ENCODE results near the gene ADORA2A. TPM values are rescaled to one million over a fixed set of nuclear protein-coding genes. Genes with fewer than 3 reads are reported as not detected.

The ADORA2A gene
- total and polyA plus RNA-seq, 2 experiments from 2014 or later: 0.54 to 0.64 TPM

GRCh38 chr22:24393012-24393559, 34.3 kb upstream of the ADORA2A start:
- DNase-seq: no peak
- Histone ChIP-seq H3F3A (ENCODE audit: insufficient read depth) (peaks cover 43% of the 10 kb centered on the region), H3K36me3 (ENCODE audit: low read depth) (peaks cover 19% of the 10 kb centered on the region; the same call in 1 of the 2 replicates), H3K9ac (no peak overlapping the region), H3K4me2 (ENCODE audit: unreplicated experiment) (no peak overlapping the region), H3K79me2 (ENCODE audit: insufficient read depth) (peaks cover 9% of the 10 kb centered on the region; the same call in 1 of the 2 replicates), H3K9me2 (ENCODE audit: insufficient read depth) (no peaks in the 10 kb centered on the region), H3K27me3 (replicated peaks; ENCODE audit: insufficient read depth) (no peaks in the 10 kb centered on the region), H3K27ac (0 out of 2 replicates have a peak overlapping the region, but pooled peaks have one; percentile 59), H2AFZ (no peak overlapping the region), H3K4me1 (ENCODE audit: insufficient read depth) (peaks cover 34% of the 10 kb centered on the region), H3K9me3 (ENCODE audit: low read depth) (no peaks in the 10 kb centered on the region), H3K4me3 (no peak overlapping the region), H4K20me1 (ENCODE audit: insufficient read depth) (no peaks in the 10 kb centered on the region)
- in situ Hi-C loops (cut with MboI): no loop called here
- 94 to 97% methylated on average over 2 of the region's 2 CpGs for WGBS, 2 experiments (ENCODE audit: low coverage in 1 of 2, low lambda C conversion rate in 2 of 2, missing lambda C conversion rate in 2 of 2)
- TF ChIP-seq EZH2phosphoT487 (IDR thresholded peaks at IDR 0.05; ENCODE audit: insufficient read depth, low read depth) (no peak), EZH2 (IDR thresholded peaks at IDR 0.05; ENCODE audit: insufficient read depth, poor library complexity, severe bottlenecking) (no peak)

GRCh38 chr22:24393848-24394247, 33.6 kb upstream of the ADORA2A start:
- Histone ChIP-seq H4K20me1 (ENCODE audit: insufficient read depth) (no peaks in the 10 kb centered on the region), H3F3A (ENCODE audit: insufficient read depth) (peaks cover 43% of the 10 kb centered on the region), H3K27ac (no peak overlapping the region), H3K4me1 (ENCODE audit: insufficient read depth) (peaks cover 34% of the 10 kb centered on the region), H3K36me3 (ENCODE audit: low read depth) (peaks cover 23% of the 10 kb centered on the region; the same call in 1 of the 2 replicates), H3K4me2 (ENCODE audit: unreplicated experiment) (no peak overlapping the region), H3K4me3 (no peak overlapping the region), H2AFZ (no peak overlapping the region), H3K9me3 (ENCODE audit: low read depth) (no peaks in the 10 kb centered on the region), H3K27me3 (replicated peaks; ENCODE audit: insufficient read depth) (no peaks in the 10 kb centered on the region), H3K9me2 (ENCODE audit: insufficient read depth) (no peaks in the 10 kb centered on the region), H3K9ac (no peak overlapping the region), H3K79me2 (ENCODE audit: insufficient read depth) (peaks cover 9% of the 10 kb centered on the region; the same call in 1 of the 2 replicates)
- DNase-seq: no peak
- WGBS, 2 experiments (ENCODE audit: low coverage in 1 of 2, low lambda C conversion rate in 2 of 2, missing lambda C conversion rate in 2 of 2): 93 to 98% methylated on average over 3 of the region's 3 CpGs
- in situ Hi-C loops (cut with MboI): no loop called here
- TF ChIP-seq EZH2phosphoT487 (IDR thresholded peaks at IDR 0.05; ENCODE audit: insufficient read depth, low read depth): no peak
- TF ChIP-seq EZH2 (IDR thresholded peaks at IDR 0.05; ENCODE audit: insufficient read depth, poor library complexity, severe bottlenecking): no peak

- WGBS, 2 experiments (ENCODE audit: low coverage in 1 of 2, low lambda C conversion rate in 2 of 2, missing lambda C conversion rate in 2 of 2): 80 to 91% methylated on average over 2 of the region's 2 CpGs
- Histone ChIP-seq H3F3A (ENCODE audit: insufficient read depth) (peaks cover 43% of the 10 kb centered on the region), H3K4me2 (ENCODE audit: unreplicated experiment) (no peak overlapping the region), H3K9ac (no peak overlapping the region), H3K4me3 (no peak overlapping the region), H3K27me3 (replicated peaks; ENCODE audit: insufficient read depth) (no peaks in the 10 kb centered on the region), H3K9me2 (ENCODE audit: insufficient read depth) (no peaks in the 10 kb centered on the region), H3K4me1 (ENCODE audit: insufficient read depth) (peaks cover 34% of the 10 kb centered on the region), H3K9me3 (ENCODE audit: low read depth) (no peaks in the 10 kb centered on the region), H4K20me1 (ENCODE audit: insufficient read depth) (no peaks in the 10 kb centered on the region), H3K36me3 (ENCODE audit: low read depth) (peaks cover 23% of the 10 kb centered on the region; the same call in 1 of the 2 replicates), H2AFZ (no peak overlapping the region), H3K79me2 (ENCODE audit: insufficient read depth) (peaks cover 9% of the 10 kb centered on the region; the same call in 1 of the 2 replicates), H3K27ac (no peak overlapping the region)
- DNase-seq: no peak
- no peak for TF ChIP-seq EZH2 (IDR thresholded peaks at IDR 0.05; ENCODE audit: insufficient read depth, poor library complexity, severe bottlenecking)
- no peak for TF ChIP-seq EZH2phosphoT487 (IDR thresholded peaks at IDR 0.05; ENCODE audit: insufficient read depth, low read depth)
- in situ Hi-C loops (cut with MboI): no loop called here
These were observed 33.1 kb upstream of the ADORA2A start for GRCh38 chr22:24394254-24394653.

- no peaks in the 10 kb centered on the region for H3K9me2 ChIP-seq (ENCODE audit: insufficient read depth)
- H3K9me3 ChIP-seq (ENCODE audit: low read depth): no peaks in the 10 kb centered on the region
- H3K79me2 ChIP-seq (ENCODE audit: insufficient read depth): peaks cover 9% of the 10 kb centered on the region; the same call in 1 of the 2 replicates
- no peak for TF ChIP-seq EZH2phosphoT487 (IDR thresholded peaks at IDR 0.05; ENCODE audit: insufficient read depth, low read depth)
- no peak for TF ChIP-seq EZH2 (IDR thresholded peaks at IDR 0.05; ENCODE audit: insufficient read depth, poor library complexity, severe bottlenecking)
- no peak overlapping the region for H3K27ac ChIP-seq
- peaks cover 23% of the 10 kb centered on the region; the same call in 1 of the 2 replicates for H3K36me3 ChIP-seq (ENCODE audit: low read depth)
- no peak overlapping the region for H3K9ac ChIP-seq
- no peak for DNase-seq
- H3K4me2 ChIP-seq (ENCODE audit: unreplicated experiment): no peak overlapping the region
- in situ Hi-C loops (cut with MboI): no loop called here
- no peak overlapping the region for H3K4me3 ChIP-seq
- H4K20me1 ChIP-seq (ENCODE audit: insufficient read depth): no peaks in the 10 kb centered on the region
- no peak overlapping the region for H2AFZ ChIP-seq
- H3K27me3 ChIP-seq (replicated peaks; ENCODE audit: insufficient read depth): no peaks in the 10 kb centered on the region
- H3F3A ChIP-seq (ENCODE audit: insufficient read depth): peaks cover 24% of the 10 kb centered on the region
- peaks cover 27% of the 10 kb centered on the region for H3K4me1 ChIP-seq (ENCODE audit: insufficient read depth)
These were observed 29.0 kb upstream of the ADORA2A start for GRCh38 chr22:24398409-24398808.
